CD4-positive, CD25-positive, alpha-beta regulatory T cell (primary cell): ENCODE results near the gene RPL37A. TPM values are rescaled to one million over a fixed set of nuclear protein-coding genes. Genes with fewer than 3 reads are reported as not detected.

Experiments
- ATAC-seq, 2 donors: fragments of 150-1000 bp; cut with Tn5 transposase; one replicate each; pipeline ENCODE4 v1.10.0; 2021; ENCODE audit warnings: low read depth in 2 of 2, moderate number of reproducible peaks in 2 of 2, moderate library complexity in 1 of 2
- DNase-seq, 3 donors: peaks; one replicate each; pipeline versions ENCODE4 v3.0.0 to v3.0.0-alpha.2; 2012 to 2022; ENCODE audit warnings: mixed read lengths in 1 of 3
- H3K27ac ChIP-seq: one replicate; pipeline ENCODE4 v1.7.0; 2013; ENCODE audit warnings: mild to moderate bottlenecking, low read length; ENCODE audit not compliant: insufficient read depth, poor library complexity, severe bottlenecking
- H3K27me3 ChIP-seq: one replicate; pipeline ENCODE4 v1.7.0; 2013; ENCODE audit warnings: low read length; ENCODE audit not compliant: control insufficient read depth, insufficient read depth
- H3K36me3 ChIP-seq: one replicate; pipeline ENCODE4 v1.7.0; 2013; ENCODE audit warnings: mild to moderate bottlenecking, low read length, moderate library complexity; ENCODE audit not compliant: control insufficient read depth, insufficient read depth
- H3K4me1 ChIP-seq: 2 replicates; pipeline ENCODE4 v1.7.0; 2013; ENCODE audit warnings: mild to moderate bottlenecking, low read length; ENCODE audit not compliant: insufficient read depth, control insufficient read depth, poor library complexity, severe bottlenecking
- H3K4me3 ChIP-seq: one replicate; pipeline ENCODE4 v1.7.0; 2013; ENCODE audit warnings: low read depth, mild to moderate bottlenecking, low read length, moderate library complexity
- H3K9me3 ChIP-seq, 2 experiments: 1 replicate in 1 of 2; 2 replicates in 1 of 2; pipeline ENCODE4 v1.7.0; 2013; ENCODE audit warnings: low read length in 2 of 2, mild to moderate bottlenecking in 1 of 2, moderate library complexity in 1 of 2; ENCODE audit not compliant: control insufficient read depth in 2 of 2
- H3K27ac Mint-ChIP-seq, 3 donors: one replicate each; pipeline ENCODE4 v1.8.0; 2020 to 2022; ENCODE audit warnings: mild to moderate bottlenecking in 3 of 3, mixed read lengths in 3 of 3, moderate library complexity in 2 of 3
- H3K27me3 Mint-ChIP-seq: one replicate; pipeline ENCODE4 v1.8.0; 2022; ENCODE audit warnings: mild to moderate bottlenecking, mixed read lengths
- H3K36me3 Mint-ChIP-seq: one replicate; pipeline ENCODE4 v1.8.0; 2020; ENCODE audit warnings: mixed read lengths
- H3K4me1 Mint-ChIP-seq, 4 donors: one replicate each; pipeline ENCODE4 v1.8.0; 2020 to 2022; ENCODE audit warnings: mixed read lengths in 4 of 4, mild to moderate bottlenecking in 1 of 4
- H3K4me3 Mint-ChIP-seq, 4 donors: one replicate each; pipeline ENCODE4 v1.8.0; 2020 to 2022; ENCODE audit warnings: mild to moderate bottlenecking in 4 of 4, mixed read lengths in 4 of 4, moderate library complexity in 3 of 4
- H3K9me3 Mint-ChIP-seq, 7 donors: one replicate each; pipeline ENCODE4 v1.8.0; 2020 to 2022; ENCODE audit warnings: mixed read lengths in 7 of 7, mild to moderate bottlenecking in 3 of 7, moderate library complexity in 2 of 7
- polyA plus RNA-seq, 4 donors: library from polyadenylated mRNA; unstranded; fragments of 300-500 nt; fragmentation: Illumina TruSeq; gene quantifications; one replicate each; pipeline ENCODE4 v1.2.3, GENCODE V29; 2021
- total RNA-seq: library from RNA; stranded (reverse); gene quantifications from one replicate; pipeline ENCODE4 v1.2.3, GENCODE V29; 2022

RPL37A gene
- total and polyA plus RNA-seq, 5 donors from 2014 or later = 2,531 to 4,158 (median 3,408) TPM

DNA sequence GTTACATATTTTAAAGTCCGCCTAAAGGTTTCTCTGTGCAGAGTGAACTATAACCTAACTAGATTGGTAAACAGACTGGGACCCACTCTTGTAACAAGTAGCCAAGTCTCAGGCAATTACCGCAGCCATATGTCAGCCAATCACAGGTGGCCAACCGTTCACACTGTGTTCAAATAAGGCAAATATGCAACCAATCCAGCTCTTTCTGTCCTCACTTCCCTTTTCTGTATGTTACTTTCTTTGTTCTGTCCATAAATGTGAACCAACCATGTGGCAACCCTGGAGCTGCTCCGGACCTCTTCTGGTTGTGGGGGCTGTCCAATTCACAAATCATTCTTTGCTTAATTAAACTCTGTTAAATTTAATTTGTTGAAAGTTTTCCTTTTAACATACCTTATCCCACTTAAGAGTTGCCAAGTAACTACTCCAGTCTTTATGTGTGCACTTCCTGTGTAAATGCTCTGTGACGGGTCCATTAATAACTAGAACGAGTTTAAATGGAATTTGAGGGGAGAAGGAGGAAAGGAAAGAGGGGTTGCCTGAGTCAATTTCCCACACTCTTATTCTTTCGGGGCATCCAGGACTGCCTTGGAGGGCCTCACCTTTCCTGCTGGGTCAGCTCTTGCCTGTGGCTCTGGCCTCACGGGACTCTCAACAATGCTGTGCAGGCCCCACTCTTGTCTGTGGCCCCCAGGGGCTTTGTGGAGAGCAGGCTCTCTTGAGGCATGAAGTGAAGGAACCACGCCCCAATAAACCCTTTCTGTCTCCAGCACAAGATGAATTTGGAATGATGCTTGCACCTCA, 6.6 kb upstream of the RPL37A start:
- no peak overlapping the region for H3K4me3 Mint-ChIP-seq
- DNase-seq (no peak), ATAC-seq (no peak)
- H3K27me3 ChIP-seq = no peaks in the 10 kb centered on the region
- H3K27ac ChIP-seq = no peak overlapping the region
- no peaks in the 10 kb centered on the region for H3K9me3 Mint-ChIP-seq
- no peak overlapping the region for H3K4me3 ChIP-seq
- peaks cover 0 to 2% (median 0%) of the 10 kb centered on the region in 4 donors for H3K4me1 Mint-ChIP-seq
- no peaks in the 10 kb centered on the region for H3K27me3 Mint-ChIP-seq
- no peaks in the 10 kb centered on the region for H3K4me1 ChIP-seq
- no peaks in the 10 kb centered on the region for H3K36me3 Mint-ChIP-seq
- no peaks in the 10 kb centered on the region for H3K36me3 ChIP-seq
- no peaks in the 10 kb centered on the region for H3K9me3 ChIP-seq
- peak overlapping the region in 1 of 3 donors; percentile 20 for H3K27ac Mint-ChIP-seq

DNA sequence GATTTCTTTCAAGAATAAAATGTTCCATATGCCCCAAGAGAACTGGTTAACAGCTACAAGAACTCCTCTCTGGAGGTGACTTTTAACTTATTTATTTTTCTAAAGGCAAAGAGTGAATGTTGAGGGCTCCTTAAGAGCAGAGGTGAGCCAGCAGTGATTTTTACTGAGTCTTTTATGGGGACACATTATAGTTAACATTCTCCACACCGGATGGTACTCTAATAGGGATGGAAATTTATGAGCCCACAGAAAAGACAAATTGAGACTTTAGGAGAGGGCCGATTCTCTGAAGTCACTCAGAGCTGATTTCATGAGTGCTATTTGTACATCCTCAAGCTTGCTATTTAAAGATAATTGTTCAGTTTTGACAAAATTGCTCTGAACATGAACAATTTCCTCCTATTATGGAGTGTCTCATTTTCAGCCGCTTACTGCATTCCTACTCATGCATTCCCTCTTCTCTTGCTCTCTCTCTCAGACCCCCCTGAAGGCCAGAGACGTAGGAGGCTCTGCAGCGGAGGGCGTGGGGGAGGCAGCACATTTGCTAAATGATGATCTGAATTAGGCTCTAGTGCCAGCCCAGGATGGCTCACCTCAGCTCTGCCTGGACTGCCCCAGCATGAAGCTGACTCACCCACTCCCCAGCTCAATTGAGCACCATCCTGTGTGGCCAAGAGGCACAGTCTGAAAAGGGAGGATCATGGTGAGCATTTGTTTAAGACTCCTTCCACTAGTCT, 5.9 kb upstream of the RPL37A start:
- H3K27me3 Mint-ChIP-seq = no peaks in the 10 kb centered on the region
- ATAC-seq = peak in 1 of 2 donors; percentile 31

GRCh38 chr2:216493334-216493685, 5.3 kb upstream of the RPL37A start:
- H3K27me3 ChIP-seq = no peaks in the 10 kb centered on the region
- H3K27me3 Mint-ChIP-seq = no peaks in the 10 kb centered on the region
- H3K9me3 Mint-ChIP-seq = no peaks in the 10 kb centered on the region
- no peak overlapping the region for H3K27ac ChIP-seq
- H3K9me3 ChIP-seq = no peaks in the 10 kb centered on the region
- peaks cover 0 to 12% (median 9%) of the 10 kb centered on the region in 4 donors for H3K4me1 Mint-ChIP-seq
- no peak overlapping the region for H3K4me3 ChIP-seq
- H3K36me3 Mint-ChIP-seq = no peaks in the 10 kb centered on the region
- ATAC-seq = no peak
- DNase-seq = no peak
- H3K36me3 ChIP-seq = no peaks in the 10 kb centered on the region
- peaks cover 10% of the 10 kb centered on the region for H3K4me1 ChIP-seq
- H3K27ac Mint-ChIP-seq = peak overlapping the region in 1 of 3 donors; percentile 81
- peak overlapping the region in 2 of 4 donors; percentile 68 to 69 for H3K4me3 Mint-ChIP-seq

More for the DNA sequence above, 5.9 kb upstream of the RPL37A start:
- Mint-ChIP-seq H3K4me3 (no peak overlapping the region), H3K27ac (peak overlapping the region in 1 of 3 donors; percentile 20), H3K4me1 (peaks cover 0 to 8% (median 7%) of the 10 kb centered on the region in 4 donors), H3K36me3 (no peaks in the 10 kb centered on the region), H3K9me3 (no peaks in the 10 kb centered on the region)
- no peaks in the 10 kb centered on the region for H3K9me3 ChIP-seq
- H3K4me3 ChIP-seq = no peak overlapping the region
- no peak for DNase-seq
- no peak overlapping the region for H3K27ac ChIP-seq
- H3K4me1 ChIP-seq = peaks cover 5% of the 10 kb centered on the region
- H3K36me3 ChIP-seq = no peaks in the 10 kb centered on the region
- no peaks in the 10 kb centered on the region for H3K27me3 ChIP-seq

GRCh38 chr2:216495656-216496055, 3.0 kb upstream of the RPL37A start:
- H3K9me3 Mint-ChIP-seq = no peaks in the 10 kb centered on the region
- H3K4me1 Mint-ChIP-seq = peaks cover 13 to 32% (median 26%) of the 10 kb centered on the region in 4 donors
- no peaks in the 10 kb centered on the region for H3K9me3 ChIP-seq
- H3K27ac Mint-ChIP-seq = no peak overlapping the region
- no peak for ATAC-seq
- H3K36me3 ChIP-seq = peaks cover 9% of the 10 kb centered on the region
- H3K4me3 ChIP-seq = no peak overlapping the region
- no peak for DNase-seq
- H3K27ac ChIP-seq = no peak overlapping the region
- H3K36me3 Mint-ChIP-seq = peaks cover 17% of the 10 kb centered on the region
- H3K4me3 Mint-ChIP-seq = peak overlapping the region in 1 of 4 donors; percentile 60
- no peaks in the 10 kb centered on the region for H3K27me3 Mint-ChIP-seq
- H3K4me1 ChIP-seq = peaks cover 28% of the 10 kb centered on the region
- H3K27me3 ChIP-seq = no peaks in the 10 kb centered on the region

DNA sequence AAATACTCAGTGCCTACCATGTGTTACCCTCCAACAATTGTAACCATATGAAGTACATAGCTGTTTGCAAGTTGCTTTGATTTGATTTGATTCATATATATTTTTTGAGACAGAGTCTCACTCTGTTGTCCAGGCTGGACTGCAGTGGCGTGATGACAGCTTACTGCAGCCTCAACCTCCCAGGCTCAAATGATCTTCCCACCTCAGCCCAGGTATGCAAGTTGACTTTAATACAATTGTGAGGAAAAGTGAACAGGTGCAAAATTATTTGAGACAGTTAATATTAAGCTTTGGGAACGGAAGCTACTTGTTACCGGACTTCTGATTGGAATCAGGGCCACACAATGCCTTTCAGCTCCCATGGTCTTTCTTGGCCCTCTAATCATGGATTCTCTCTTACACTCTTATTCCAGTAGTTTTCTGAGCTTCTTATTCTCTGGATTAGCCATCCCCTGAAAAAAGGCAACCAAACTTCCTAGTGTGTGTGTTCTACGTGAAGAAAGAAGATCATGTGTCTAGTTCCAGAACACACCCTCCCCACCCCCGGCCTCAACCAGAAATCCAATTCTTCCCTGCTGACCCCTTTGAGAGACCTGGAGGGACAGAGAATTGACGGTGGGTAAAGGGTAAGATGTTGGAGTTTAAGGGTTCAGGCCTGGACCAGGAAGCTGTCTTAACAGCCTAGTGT, 1.1 kb upstream of the RPL37A start:
- no peaks in the 10 kb centered on the region for H3K27me3 Mint-ChIP-seq

GRCh38 chr2:216498070-216498378, 620 bp upstream of the RPL37A start:
- Histone ChIP-seq H3K27ac (peak overlapping the region; percentile 86), H3K4me3 (peak overlapping the region; percentile 93)
- ATAC-seq = no peak

More for the DNA sequence above, 1.1 kb upstream of the RPL37A start:
- Histone ChIP-seq H3K9me3 (no peaks in the 10 kb centered on the region), H3K27ac (peak overlapping the region; percentile 86), H3K4me3 (peak overlapping the region; percentile 93), H3K36me3 (peaks cover 28% of the 10 kb centered on the region), H3K4me1 (peaks cover 36% of the 10 kb centered on the region), H3K27me3 (no peaks in the 10 kb centered on the region)
- DNase-seq (no peak), ATAC-seq (no peak)
- H3K9me3 Mint-ChIP-seq = no peaks in the 10 kb centered on the region
- H3K4me1 Mint-ChIP-seq = peaks cover 26 to 46% (median 39%) of the 10 kb centered on the region in 4 donors
- H3K36me3 Mint-ChIP-seq = peaks cover 29% of the 10 kb centered on the region
- peak overlapping the region; percentile 85 to 98 (median 95) for H3K27ac Mint-ChIP-seq
- H3K4me3 Mint-ChIP-seq = peak overlapping the region; percentile 93 to 99 (median 98)

GRCh38 chr2:216499641-216500218, 1.1 kb downstream of the RPL37A start:
- Histone ChIP-seq H3K4me3 (peak overlapping the region; percentile 93), H3K36me3 (peaks cover 50% of the 10 kb centered on the region), H3K4me1 (peaks cover 36% of the 10 kb centered on the region), H3K27me3 (no peaks in the 10 kb centered on the region), H3K9me3 (no peaks in the 10 kb centered on the region), H3K27ac (peak overlapping the region; percentile 86)
- Mint-ChIP-seq H3K9me3 (no peaks in the 10 kb centered on the region), H3K27ac (peak overlapping the region; percentile 85 to 98 (median 95)), H3K4me3 (peak overlapping the region; percentile 93 to 99 (median 98)), H3K36me3 (peaks cover 45% of the 10 kb centered on the region), H3K27me3 (no peaks in the 10 kb centered on the region), H3K4me1 (peaks cover 39 to 56% (median 48%) of the 10 kb centered on the region in 4 donors)
- ATAC-seq (no peak), DNase-seq (peak in 1 of 3 donors; percentile 16)

More at GRCh38 chr2:216498070-216498378, 620 bp upstream of the RPL37A start:
- Histone ChIP-seq H3K9me3 (no peaks in the 10 kb centered on the region), H3K27me3 (no peaks in the 10 kb centered on the region), H3K4me1 (peaks cover 36% of the 10 kb centered on the region), H3K36me3 (peaks cover 33% of the 10 kb centered on the region)
- peak overlapping the region; percentile 85 to 98 (median 95) for H3K27ac Mint-ChIP-seq
- H3K36me3 Mint-ChIP-seq = peaks cover 34% of the 10 kb centered on the region
- H3K4me3 Mint-ChIP-seq = peak overlapping the region; percentile 93 to 99 (median 98)
- peaks cover 31 to 51% (median 41%) of the 10 kb centered on the region in 4 donors for H3K4me1 Mint-ChIP-seq
- H3K9me3 Mint-ChIP-seq = no peaks in the 10 kb centered on the region
- H3K27me3 Mint-ChIP-seq = no peaks in the 10 kb centered on the region
- DNase-seq = peak in 1 of 3 donors; percentile 14
